ENCODE data around the gene GIPC2.

GIPC2 gene

DNA sequence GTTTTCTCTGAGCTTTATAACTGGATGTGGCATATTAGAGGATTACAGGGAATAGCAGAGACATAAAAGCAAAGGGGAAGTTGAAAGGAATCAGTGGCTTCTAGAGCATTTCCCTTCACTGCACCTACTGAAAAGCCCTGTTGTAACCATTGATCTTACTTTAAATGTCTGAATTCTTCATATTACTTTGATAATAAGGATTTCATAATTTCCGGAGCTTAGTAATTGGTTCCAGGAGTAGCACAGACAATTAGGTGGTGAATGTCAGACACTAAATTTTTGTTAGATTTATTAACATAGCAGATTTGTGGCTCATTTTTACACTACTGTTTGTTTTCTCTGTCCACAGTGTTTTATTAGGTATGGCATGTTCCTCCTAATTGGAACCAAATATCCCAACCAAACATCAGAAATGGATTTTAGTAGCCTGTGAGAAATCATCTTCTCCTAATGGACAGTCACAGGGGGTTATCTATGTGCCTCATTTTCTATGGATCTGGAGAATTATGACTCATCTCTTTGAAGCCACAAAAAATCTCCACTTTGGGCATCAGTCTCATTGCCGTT, 100.5 kb downstream of the GIPC2 start:
- peak; percentile 55 for DNase-seq (ENCODE audit: low read depth)

DNA sequence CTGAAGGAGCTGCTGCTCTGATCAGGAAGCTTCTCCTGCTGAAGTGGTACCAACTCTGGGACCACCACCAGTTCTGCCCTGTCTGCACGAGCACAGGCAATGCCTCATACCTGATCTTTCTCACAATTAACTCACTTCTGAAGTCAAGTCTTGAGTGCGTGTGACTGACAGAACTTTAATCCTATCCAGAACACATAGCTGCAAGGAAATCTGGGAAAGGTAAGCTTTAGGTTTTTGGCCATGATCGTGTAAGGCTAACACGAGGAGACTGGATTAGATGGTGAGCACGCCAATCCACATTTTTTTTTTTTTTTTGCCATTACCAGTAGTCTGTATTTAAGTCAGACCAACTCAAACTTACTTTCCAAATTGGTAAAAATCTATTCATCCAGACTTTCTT, 101.3 kb downstream of the GIPC2 start:
- no peak for DNase-seq (ENCODE audit: low read depth)

DNA sequence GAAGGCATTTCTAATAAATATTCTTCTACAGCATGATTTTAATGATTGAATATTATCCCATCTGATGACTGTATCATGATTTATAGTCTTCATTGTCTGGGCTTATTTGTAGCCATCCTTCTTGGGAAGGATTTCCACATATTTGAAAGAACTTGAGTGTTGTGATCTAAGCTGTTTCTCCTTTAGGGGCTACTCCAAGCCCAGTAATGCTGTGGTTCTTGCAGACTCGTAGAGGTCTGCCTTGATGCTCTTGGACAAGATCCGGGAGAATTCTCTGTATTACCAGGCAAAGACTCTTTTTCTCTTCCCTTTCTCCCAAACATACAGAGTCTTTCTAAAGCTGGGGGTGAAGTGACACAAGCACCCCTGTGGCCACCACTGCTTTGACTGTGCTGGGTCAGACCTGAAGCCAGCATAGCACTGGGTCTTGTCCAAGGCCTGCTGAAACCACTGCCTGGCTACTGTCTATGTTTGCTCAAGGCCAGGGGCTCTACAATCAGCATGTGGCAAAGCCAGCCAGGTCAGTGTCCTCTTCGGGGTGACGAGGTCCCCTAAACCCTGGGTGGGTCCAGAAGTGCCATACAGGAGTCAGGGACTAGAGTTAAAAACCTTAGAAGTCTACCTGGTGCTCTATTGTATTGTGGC, 107.4 kb downstream of the GIPC2 start:
- no peak for DNase-seq (ENCODE audit: low read depth)

DNA sequence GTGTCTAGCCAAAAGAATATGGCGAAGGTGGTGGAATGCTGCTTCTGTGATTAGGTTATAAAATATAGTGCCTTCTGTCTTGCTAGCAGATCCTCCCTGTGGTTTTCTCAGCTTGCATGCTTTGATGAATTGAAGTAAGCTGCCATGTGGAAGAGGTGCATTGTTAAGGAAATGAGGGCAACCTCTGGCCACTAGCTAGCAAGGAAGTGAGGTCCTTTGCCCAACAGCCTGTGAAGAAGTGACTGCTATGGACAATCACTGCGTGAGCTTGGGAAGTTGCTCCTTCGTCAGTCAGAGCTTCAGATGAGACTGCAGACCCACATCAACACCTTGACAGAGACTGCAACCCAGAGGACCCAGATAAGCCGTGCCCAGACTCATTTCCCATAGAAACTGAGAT, 109.4 kb downstream of the GIPC2 start:
- no peak for DNase-seq (ENCODE audit: low read depth)

DNA sequence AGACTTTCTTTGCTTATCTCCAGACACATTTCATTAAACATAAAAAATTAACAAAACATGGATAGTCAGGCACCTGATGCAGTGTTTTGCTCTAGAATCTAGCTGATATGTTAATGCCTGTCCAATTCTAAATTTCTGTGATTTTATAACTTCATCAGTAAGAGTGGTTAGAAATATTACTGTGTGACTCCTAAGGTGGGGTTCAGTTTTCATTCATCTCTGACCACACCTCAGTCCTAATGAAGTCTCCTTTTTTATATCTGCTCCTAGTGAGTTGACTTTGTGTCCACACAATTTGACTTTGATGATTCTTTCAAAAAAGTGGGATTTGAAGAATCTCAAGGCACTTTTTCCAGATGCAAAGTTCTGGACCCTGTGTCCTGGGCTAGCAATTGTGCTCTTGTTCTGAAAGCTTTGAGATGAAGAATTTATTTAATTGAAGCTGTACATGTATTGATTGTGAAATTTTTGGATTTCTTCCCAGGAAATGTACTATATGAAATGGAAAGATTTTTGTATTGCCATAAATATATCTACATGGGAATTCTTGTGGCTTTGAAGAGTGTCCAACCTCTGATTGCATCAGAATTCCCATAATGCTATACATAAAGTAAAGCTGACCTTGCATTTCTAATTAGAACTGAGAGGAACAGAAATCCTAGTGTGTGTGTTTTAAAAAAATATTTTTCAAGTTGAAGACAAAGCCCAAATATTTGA, 111.2 kb downstream of the GIPC2 start:
- peak; percentile 95 for DNase-seq (ENCODE audit: low read depth)

DNA sequence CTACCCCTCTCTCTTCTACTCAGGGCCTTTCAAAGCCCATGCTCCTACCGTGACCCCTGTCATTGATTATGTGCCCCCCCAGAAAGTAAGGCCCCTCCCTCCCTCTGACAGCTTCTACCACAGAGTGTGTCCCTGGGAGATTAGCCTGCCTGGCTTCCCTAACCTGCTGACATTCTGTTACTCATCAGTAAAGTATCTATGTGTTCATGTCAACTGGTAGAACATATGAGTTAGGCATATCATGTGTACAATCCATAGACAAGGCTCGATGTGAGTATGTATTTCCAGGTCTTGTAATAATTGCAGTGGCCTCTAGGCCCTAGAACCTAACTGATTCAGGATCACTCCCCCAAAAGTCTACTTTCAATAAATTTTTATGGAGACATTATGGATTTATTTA, 120.0 kb downstream of the GIPC2 start:
- DNase-seq (ENCODE audit: low read depth), result no peak

DNA sequence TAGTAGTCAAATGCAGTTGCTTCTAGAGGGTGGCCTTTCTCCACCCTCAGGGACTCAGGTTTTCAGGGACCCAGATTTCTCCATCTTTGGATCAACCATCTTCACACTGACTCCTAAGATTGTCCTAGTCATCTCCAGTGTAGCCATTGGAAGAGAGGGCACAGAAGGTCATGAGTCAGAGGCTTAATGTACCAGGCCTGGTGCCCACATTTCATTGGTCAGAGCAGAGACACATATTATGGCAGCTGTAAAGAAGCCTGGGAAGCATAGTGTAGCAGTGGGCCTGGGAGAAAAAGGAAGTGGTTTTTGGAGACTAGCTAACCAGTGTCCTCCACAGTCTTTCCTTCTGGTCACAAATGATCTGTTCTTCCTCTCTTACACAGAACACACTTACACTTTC, 122.5 kb downstream of the GIPC2 start:
- DNase-seq (ENCODE audit: low read depth), result no peak

DNA sequence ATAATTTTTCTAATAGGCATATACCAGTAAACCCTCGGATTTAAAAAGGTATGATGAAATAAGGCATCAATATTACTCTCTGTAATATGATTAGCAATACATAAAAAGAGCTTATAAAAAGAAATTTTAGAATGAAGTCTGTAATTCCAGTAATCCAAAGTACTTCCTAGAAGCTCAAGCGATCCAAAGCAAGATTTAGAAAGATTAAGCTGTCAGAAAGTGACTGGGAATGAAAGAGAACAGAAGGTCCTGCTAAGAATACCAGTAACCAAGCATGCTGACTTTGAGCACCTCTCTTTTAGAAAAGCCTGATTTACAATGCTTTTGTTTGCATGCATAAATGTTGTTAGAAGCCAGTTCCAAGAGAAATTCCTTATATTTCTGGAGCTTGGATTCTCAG, 125.1 kb downstream of the GIPC2 start:
- DNase-seq (ENCODE audit: low read depth), result no peak

DNA sequence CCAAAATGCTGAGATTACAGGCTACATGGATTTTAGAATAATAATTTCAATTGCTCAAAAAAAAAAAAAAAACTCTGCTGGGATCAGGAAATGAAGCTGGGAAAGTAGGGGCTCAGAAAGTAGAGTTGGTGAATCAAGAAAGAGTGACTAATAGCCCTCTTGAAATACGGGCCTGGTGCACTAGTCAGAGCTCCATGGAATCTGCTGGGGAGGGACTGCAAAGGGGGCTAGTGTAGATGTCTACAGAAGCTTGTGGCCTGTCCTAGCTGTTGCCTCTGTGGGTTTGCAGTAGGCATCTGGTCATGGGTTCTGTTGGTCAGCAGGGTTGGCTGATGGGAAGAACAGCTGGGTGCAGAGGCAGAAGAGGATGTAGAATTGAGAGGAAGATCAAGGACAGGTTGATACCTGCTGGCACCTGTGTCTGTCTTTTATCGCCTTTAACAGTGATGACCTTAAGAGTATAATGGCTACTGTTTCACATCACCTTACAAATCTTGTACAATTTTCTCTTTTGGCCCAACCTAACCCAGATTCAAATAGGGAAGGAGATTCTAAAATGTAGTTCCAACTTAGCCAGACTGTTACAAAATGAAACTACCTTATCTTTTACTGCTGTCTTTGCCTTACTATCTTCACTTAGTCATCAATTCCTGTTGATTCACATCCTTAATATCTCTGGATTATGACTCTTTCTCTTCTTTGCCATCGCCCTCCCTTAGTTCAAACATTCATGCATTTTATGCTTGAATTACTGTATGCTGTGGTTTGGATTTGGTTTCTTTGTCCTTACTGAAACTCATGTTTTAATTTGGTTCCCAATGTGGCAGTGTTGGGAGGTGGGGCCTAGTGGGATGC, 126.2 kb downstream of the GIPC2 start:
- no peak for DNase-seq (ENCODE audit: low read depth)

DNA sequence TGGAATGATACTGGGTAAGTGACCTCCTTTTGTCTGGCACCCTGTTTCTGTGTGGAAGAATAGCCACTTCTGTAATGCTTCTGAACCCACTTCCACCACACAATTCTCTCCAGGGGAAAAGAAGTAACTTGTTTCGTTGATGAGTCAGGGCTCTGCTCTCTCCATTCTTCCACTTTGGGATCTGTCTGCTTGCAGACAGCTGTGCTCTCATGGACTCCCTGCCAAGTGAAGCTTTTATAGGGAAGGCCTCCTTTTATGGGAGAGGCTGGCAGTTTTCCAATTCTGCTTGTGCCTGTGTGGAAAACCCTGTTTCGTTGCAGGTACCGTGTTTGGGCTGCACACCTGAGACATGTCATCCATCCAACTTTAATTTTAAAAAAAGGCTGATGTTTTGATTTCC, 130.7 kb downstream of the GIPC2 start:
- peak; percentile 58 for DNase-seq (ENCODE audit: low read depth)

DNA sequence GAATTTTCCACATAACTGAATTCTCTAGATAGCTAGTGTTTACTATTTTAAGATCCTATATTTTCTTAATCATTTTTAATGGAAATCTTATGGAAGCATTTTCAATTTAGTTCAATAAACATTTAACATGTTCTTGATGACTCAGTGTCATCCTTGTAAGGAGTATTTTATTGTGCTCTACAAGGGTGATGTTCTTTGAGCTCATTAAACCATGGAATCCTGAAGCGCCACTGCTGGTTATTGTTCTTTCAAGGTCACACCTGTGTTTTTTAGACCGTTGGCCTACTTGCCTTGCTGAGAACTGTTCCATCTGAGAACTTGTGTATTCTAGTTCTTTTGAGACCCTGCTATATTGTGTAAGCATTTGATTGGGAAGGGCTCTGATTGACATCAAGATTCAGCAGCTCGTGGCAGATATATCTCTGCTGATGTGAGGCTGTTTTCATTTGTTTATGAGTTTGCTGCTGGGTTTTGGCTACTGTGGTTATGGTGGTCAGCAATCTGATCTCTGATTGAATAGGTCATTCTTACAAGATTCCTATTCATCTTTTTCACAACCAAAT, 132.0 kb downstream of the GIPC2 start:
- no peak for DNase-seq (ENCODE audit: low read depth)

DNA sequence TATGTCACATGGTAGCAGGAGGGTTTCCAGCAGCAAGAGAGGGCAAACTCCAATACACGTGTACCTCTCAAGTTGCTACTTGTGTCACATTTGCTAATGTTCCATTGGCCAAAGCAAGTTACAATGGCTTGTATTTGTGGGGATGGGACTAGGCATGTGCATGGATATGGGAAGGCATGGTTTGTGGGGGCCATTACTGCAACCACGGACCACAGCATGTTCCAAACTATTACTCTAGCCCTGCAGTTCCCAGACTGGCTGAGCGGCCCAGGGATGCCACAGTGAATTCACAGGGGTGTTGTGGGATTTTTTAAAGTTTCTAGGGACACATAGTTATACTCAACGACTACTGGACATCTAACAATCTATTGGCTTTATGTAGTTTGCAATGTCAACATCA, 133.1 kb downstream of the GIPC2 start:
- no peak for DNase-seq (ENCODE audit: low read depth)

DNA sequence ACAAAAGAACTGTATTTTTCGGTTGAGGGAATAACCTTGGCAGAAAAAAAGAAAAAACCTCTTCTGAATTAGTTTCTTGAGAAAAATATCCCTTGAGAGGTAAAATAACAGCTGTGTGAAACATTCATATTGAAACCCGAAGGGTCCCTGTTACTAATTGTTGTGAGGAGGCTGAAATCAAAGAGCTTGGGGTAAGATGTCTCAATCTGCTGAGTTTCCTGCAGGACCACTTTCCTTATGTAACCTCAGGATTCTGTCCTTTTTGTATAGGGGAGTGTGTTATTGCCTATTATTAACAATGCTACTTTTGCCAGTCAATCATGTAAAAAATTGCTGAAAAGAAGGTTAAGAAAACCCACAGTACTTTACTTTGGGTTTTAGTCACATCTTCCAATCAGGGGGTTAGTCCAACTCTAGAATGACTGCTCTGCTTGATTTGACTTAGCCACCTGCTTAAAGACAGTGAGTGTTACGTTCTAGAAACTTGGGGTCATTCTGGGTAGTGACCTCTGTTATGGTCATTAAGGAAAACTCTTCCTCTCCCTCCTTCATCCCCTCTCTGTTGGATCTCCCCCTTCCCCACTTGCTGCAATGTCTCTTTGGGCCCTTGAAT, 138.8 kb downstream of the GIPC2 start:
- no peak for DNase-seq (ENCODE audit: low read depth)
